ENCODE measurements around the gene GULP1.

DNA sequence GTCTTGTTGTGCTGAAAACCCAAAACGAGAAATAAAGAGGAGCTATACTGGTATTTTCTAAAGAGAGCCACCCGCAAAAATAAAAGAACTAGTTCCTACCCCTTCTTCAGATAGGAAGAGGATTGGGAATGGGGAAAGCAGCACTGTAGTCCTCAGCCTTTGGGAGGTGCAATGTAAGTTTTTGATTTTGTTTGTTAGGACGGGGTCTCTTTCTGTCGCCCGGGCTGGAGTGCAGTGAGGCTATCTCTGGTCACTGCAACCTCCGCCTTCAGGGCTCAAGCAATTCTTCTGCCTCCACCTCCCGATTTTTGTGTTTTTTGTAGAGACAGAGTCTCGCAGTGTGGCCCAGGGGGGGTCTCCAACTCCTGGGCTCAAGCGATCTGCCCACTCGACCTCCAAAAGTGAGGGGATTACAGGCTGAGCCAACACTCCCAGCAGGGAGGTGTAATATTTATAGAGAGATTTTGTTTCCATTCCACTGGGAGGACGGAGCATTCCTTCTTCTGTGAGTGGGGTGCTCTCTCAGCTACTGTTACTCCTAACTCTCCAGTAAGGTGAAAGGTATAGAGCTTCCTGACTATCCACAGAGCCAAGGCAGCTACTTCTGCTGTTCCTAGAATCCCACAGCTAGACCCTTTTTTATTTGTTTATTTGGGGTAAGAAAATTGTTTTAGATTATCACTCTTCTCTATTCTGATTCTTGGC, 13.1 kb upstream of the GULP1 start:
- TF ChIP-seq, protein P1, sequence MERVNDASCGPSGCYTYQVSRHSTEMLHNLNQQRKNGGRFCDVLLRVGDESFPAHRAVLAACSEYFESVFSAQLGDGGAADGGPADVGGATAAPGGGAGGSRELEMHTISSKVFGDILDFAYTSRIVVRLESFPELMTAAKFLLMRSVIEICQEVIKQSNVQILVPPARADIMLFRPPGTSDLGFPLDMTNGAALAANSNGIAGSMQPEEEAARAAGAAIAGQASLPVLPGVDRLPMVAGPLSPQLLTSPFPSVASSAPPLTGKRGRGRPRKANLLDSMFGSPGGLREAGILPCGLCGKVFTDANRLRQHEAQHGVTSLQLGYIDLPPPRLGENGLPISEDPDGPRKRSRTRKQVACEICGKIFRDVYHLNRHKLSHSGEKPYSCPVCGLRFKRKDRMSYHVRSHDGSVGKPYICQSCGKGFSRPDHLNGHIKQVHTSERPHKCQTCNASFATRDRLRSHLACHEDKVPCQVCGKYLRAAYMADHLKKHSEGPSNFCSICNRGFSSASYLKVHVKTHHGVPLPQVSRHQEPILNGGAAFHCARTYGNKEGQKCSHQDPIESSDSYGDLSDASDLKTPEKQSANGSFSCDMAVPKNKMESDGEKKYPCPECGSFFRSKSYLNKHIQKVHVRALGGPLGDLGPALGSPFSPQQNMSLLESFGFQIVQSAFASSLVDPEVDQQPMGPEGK (CRISPR knock-in tag; IDR thresholded peaks at IDR 0.05; ENCODE audit: borderline replicate concordance) = no peak
- TF ChIP-seq ARNTL (CRISPR knock-in tag; IDR thresholded peaks at IDR 0.05; ENCODE audit: borderline replicate concordance, low read depth) (no peak), ZFP3 (CRISPR knock-in tag; IDR thresholded peaks at IDR 0.05) (no peak), ZNF565 (CRISPR knock-in tag; conservative IDR thresholded peaks at IDR 0.05; ENCODE audit: low read depth) (no peak), RARB (CRISPR knock-in tag; IDR thresholded peaks at IDR 0.05) (no peak), ZNF8 (CRISPR knock-in tag; IDR thresholded peaks at IDR 0.05) (no peak), PPARA (CRISPR knock-in tag; IDR thresholded peaks at IDR 0.05; ENCODE audit: borderline replicate concordance) (no peak), BACH2 (CRISPR knock-in tag; IDR thresholded peaks at IDR 0.05; ENCODE audit: borderline replicate concordance) (no peak), ISL1 (CRISPR knock-in tag; IDR thresholded peaks at IDR 0.05) (no peak)
- TF ChIP-seq, protein P2, sequence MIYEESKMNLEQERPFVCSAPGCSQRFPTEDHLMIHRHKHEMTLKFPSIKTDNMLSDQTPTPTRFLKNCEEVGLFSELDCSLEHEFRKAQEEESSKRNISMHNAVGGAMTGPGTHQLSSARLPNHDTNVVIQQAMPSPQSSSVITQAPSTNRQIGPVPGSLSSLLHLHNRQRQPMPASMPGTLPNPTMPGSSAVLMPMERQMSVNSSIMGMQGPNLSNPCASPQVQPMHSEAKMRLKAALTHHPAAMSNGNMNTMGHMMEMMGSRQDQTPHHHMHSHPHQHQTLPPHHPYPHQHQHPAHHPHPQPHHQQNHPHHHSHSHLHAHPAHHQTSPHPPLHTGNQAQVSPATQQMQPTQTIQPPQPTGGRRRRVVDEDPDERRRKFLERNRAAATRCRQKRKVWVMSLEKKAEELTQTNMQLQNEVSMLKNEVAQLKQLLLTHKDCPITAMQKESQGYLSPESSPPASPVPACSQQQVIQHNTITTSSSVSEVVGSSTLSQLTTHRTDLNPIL (CRISPR knock-in tag; IDR thresholded peaks at IDR 0.05; ENCODE audit: low read depth) = no peak
- TF ChIP-seq, protein P3, sequence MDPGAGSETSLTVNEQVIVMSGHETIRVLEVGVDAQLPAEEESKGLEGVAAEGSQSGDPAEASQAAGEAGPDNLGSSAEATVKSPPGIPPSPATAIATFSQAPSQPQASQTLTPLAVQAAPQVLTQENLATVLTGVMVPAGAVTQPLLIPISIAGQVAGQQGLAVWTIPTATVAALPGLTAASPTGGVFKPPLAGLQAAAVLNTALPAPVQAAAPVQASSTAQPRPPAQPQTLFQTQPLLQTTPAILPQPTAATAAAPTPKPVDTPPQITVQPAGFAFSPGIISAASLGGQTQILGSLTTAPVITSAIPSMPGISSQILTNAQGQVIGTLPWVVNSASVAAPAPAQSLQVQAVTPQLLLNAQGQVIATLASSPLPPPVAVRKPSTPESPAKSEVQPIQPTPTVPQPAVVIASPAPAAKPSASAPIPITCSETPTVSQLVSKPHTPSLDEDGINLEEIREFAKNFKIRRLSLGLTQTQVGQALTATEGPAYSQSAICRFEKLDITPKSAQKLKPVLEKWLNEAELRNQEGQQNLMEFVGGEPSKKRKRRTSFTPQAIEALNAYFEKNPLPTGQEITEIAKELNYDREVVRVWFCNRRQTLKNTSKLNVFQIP (CRISPR knock-in tag; IDR thresholded peaks at IDR 0.05; ENCODE audit: borderline replicate concordance, low read depth) = no peak
